Measurements from ENCODE around the gene HNF1B. TPM values are rescaled to one million over a fixed set of nuclear protein-coding genes. Genes with fewer than 3 reads are reported as not detected.

Gene HNF1B
- total and polyA plus RNA-seq, 10 of the 15 experiments (the other 5 are each of a cell fraction or from before 2014, with no cell fraction given) = 0.51 to 12.7 (median 1.9) TPM

DNA sequence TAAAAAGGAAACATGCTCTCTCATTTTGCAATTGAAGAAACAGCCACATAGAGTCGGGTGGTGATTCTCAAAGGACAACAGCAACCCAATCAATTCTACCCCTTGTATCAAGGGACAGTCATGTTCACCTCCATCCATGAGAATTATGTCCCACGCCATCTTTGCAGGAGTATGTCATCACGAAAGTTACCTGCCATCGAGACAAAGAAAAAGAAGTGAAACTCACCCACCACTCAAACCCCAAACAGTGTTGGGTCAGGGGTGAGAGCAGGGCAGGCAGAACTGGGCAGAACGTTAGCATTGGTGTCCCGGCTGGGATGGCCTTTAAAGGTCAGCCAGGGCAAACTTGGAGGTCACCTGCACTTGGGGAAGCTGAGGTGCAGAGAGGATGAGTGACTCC is 24.2 kb upstream of the HNF1B start (continued):
- no peak for TF ChIP-seq GABPA (IDR thresholded peaks at IDR 0.05; ENCODE audit: low read depth)
- no peak for TF ChIP-seq ZNF24 (IDR thresholded peaks at IDR 0.05)

DNA sequence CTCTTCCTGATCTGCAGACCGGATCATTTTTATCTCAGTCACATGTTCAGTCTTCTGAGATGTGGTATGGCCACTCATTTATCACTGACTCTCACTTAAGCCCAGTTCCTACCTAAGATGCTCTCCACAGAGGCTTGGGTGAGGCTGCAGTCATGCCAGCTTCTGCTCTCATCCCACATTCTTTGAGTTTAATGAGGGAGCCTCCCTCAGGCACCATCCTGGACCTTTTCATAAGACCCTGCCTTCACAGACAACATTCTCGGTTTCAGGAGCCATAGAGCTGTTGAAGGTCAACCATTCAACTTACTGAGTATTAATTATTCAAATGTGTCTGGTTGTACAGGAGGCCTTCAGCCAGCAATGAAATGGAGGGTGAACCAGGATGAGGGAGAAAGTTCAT is 23.6 kb upstream of the HNF1B start:
- POLR2A ChIA-PET = interaction anchor here (1.3 kb wide), 1 partner anchor 23 kb away, joined by 3 read pairs; the partner anchor contains the start of gene HNF1B
- CTCF ChIA-PET = interaction anchor here (0.7 to 3.9 kb wide), 4 partner anchors 13 to 47 kb away, joined by 3 to 36 read pairs (median 12); no protein-coding TSS in a partner anchor
- Histone ChIP-seq H3K4me3 (no peak overlapping the region), H3K79me2 (ENCODE audit: control insufficient read depth, insufficient read depth, low read length) (no peaks in the 10 kb centered on the region), H3K27ac (ENCODE audit: control insufficient read depth, insufficient read depth) (peak overlapping the region; percentile 46; the same call in 1 of the 2 replicates), H3K36me3 (ENCODE audit: control insufficient read depth in 2 of 2, insufficient read depth in 2 of 2, low read length in 1 of 2) (no peaks in the 10 kb centered on the region), H3K4me2 (ENCODE audit: control insufficient read depth, insufficient read depth) (peak overlapping the region; percentile 46), H3K9ac (ENCODE audit: control insufficient read depth, insufficient read depth, low read length) (no peak overlapping the region), H3K4me1 (ENCODE audit: control insufficient read depth, insufficient read depth, low read length) (peaks cover 55% of the 10 kb centered on the region), H3K9me3 (replicated peaks; ENCODE audit: control insufficient read depth, insufficient read depth, low read length) (peaks cover 4% of the 10 kb centered on the region), H2AFZ (ENCODE audit: control insufficient read depth, low read depth, low read length) (no peak overlapping the region), H4K20me1 (ENCODE audit: control insufficient read depth, insufficient read depth) (no peaks in the 10 kb centered on the region), H3K27me3 (replicated peaks in 1 of 2; ENCODE audit: control insufficient read depth in 2 of 2, insufficient read depth in 2 of 2, low read length in 1 of 2) (no peaks in the 10 kb centered on the region)
- 0 out of 2 replicates have a peak, but pooled peaks have one; percentile 0 for TF ChIP-seq FOXM1 (IDR thresholded peaks at IDR 0.05; ENCODE audit: low read depth, low read length)
- TF ChIP-seq, protein P1, sequence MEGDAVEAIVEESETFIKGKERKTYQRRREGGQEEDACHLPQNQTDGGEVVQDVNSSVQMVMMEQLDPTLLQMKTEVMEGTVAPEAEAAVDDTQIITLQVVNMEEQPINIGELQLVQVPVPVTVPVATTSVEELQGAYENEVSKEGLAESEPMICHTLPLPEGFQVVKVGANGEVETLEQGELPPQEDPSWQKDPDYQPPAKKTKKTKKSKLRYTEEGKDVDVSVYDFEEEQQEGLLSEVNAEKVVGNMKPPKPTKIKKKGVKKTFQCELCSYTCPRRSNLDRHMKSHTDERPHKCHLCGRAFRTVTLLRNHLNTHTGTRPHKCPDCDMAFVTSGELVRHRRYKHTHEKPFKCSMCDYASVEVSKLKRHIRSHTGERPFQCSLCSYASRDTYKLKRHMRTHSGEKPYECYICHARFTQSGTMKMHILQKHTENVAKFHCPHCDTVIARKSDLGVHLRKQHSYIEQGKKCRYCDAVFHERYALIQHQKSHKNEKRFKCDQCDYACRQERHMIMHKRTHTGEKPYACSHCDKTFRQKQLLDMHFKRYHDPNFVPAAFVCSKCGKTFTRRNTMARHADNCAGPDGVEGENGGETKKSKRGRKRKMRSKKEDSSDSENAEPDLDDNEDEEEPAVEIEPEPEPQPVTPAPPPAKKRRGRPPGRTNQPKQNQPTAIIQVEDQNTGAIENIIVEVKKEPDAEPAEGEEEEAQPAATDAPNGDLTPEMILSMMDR (IDR thresholded peaks at IDR 0.05 in 2 of 3, conservative IDR thresholded peaks at IDR 0.05 in 1 of 3; ENCODE audit: control insufficient read depth in 2 of 3, extremely low read depth in 1 of 3, insufficient read depth in 1 of 3, low read depth in 3 of 3, low read length in 3 of 3) = no peak
- FAIRE-seq = no peak
- DNase-seq (ENCODE audit: low read depth, low spot score) = no peak
- intact Hi-C loops (cut with micrococcal nuclease; ENCODE audit: unreplicated experiment) (loop anchor here (2.0 kb wide), 1 partner anchor 24 kb away; the partner anchor contains the start of gene HNF1B), in situ Hi-C loops (cut with MboI) (no loop called here)
- RAD21 ChIA-PET (ENCODE audit: unreplicated experiment) = interaction anchor here (1.5 kb wide), 1 partner anchor 18 kb away, joined by 5 read pairs; no protein-coding TSS in a partner anchor
- ATAC-seq = peak; percentile 3; the same call in 2 of the 3 replicates
- SMC1A ChIA-PET (ENCODE audit: uncharacterized antibody, unreplicated experiment) = interaction anchor here (1.5 to 12.0 kb wide), 3 partner anchors 21 to 31 kb away, joined by 5 to 167 read pairs (median 22); partner anchors contain the start of gene HNF1B
- BruUV-seq (replicated peaks) = no TSS peak
- WGBS (ENCODE audit: insufficient coverage, insufficient replicate concordance, low lambda C conversion rate, missing lambda C conversion rate) = 65% methylated on average over 2 of the region's 2 CpGs
